Measurements from ENCODE around the gene USP9X. TPM values are rescaled to one million over a fixed set of nuclear protein-coding genes. Genes with fewer than 3 reads are reported as not detected.

USP9X gene
- total and polyA plus RNA-seq, 9 of the 15 experiments (the other 6 are each of a cell fraction or from before 2014, with no cell fraction given) = 10.9 to 47.8 (median 29.5) TPM

- TF ChIP-seq TAF1 (IDR thresholded peaks at IDR 0.05; ENCODE audit: control insufficient read depth, extremely low read depth, insufficient read depth, low read length, severe bottlenecking) (peak; percentile 69), NEUROD1 (IDR thresholded peaks at IDR 0.05; ENCODE audit: borderline replicate concordance, low read depth, low read length, partially characterized antibody) (no peak), CCAR2 (IDR thresholded peaks at IDR 0.05; ENCODE audit: low read depth, low read length) (no peak), NFIX (CRISPR knock-in tag; IDR thresholded peaks at IDR 0.05; ENCODE audit: low read depth) (no peak), ZFX (CRISPR knock-in tag; IDR thresholded peaks at IDR 0.05) (peak; percentile 57), ZNF57 (CRISPR knock-in tag; IDR thresholded peaks at IDR 0.05) (no peak), SIN3B (IDR thresholded peaks at IDR 0.05; ENCODE audit: low read depth) (no peak), HNRNPK (IDR thresholded peaks at IDR 0.05; ENCODE audit: low read depth, low read length, poor library complexity, severe bottlenecking) (peak; percentile 5), FOSL1 (tag; conservative IDR thresholded peaks at IDR 0.05) (peak; percentile 50; the same call in 1 of the 2 replicates), ZNF644 (tag; IDR thresholded peaks at IDR 0.05; ENCODE audit: low read depth) (no peak), BRF1 (IDR thresholded peaks at IDR 0.05; ENCODE audit: borderline replicate concordance, extremely low read depth, insufficient read length) (no peak), AFF1 (IDR thresholded peaks at IDR 0.05; ENCODE audit: low read depth in 1 of 2, partially characterized antibody in 2 of 2) (peak in 1 of 2 experiments; percentile 54), ZNF740 (CRISPR knock-in tag; IDR thresholded peaks at IDR 0.05) (peak; percentile 6; the same call in 1 of the 2 replicates), ZNF740 (tag; IDR thresholded peaks at IDR 0.05) (no peak)
- TF ChIP-seq, protein P1, sequence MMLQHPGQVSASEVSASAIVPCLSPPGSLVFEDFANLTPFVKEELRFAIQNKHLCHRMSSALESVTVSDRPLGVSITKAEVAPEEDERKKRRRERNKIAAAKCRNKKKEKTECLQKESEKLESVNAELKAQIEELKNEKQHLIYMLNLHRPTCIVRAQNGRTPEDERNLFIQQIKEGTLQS (IDR thresholded peaks at IDR 0.05) = no peak
- TF ChIP-seq, protein P1 (CRISPR knock-in tag; conservative IDR thresholded peaks at IDR 0.05) = peak; percentile 89; the same call in 1 of the 2 replicates
- TF ChIP-seq, protein P2, sequence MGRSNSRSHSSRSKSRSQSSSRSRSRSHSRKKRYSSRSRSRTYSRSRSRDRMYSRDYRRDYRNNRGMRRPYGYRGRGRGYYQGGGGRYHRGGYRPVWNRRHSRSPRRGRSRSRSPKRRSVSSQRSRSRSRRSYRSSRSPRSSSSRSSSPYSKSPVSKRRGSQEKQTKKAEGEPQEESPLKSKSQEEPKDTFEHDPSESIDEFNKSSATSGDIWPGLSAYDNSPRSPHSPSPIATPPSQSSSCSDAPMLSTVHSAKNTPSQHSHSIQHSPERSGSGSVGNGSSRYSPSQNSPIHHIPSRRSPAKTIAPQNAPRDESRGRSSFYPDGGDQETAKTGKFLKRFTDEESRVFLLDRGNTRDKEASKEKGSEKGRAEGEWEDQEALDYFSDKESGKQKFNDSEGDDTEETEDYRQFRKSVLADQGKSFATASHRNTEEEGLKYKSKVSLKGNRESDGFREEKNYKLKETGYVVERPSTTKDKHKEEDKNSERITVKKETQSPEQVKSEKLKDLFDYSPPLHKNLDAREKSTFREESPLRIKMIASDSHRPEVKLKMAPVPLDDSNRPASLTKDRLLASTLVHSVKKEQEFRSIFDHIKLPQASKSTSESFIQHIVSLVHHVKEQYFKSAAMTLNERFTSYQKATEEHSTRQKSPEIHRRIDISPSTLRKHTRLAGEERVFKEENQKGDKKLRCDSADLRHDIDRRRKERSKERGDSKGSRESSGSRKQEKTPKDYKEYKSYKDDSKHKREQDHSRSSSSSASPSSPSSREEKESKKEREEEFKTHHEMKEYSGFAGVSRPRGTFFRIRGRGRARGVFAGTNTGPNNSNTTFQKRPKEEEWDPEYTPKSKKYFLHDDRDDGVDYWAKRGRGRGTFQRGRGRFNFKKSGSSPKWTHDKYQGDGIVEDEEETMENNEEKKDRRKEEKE (IDR thresholded peaks at IDR 0.05; ENCODE audit: borderline replicate concordance in 1 of 2, control insufficient read depth in 1 of 2, low read depth in 2 of 2, low read length in 1 of 2) = no peak
These were observed at the start of gene USP9X (continued) for GRCh38 chrX:41084893-41085511.
